Measurements from ENCODE around the gene SCGB2B2. TPM values are rescaled to one million over a fixed set of nuclear protein-coding genes. Genes with fewer than 3 reads are reported as not detected.

The SCGB2B2 gene
- total and polyA plus RNA-seq, 2 experiments from 2014 or later: not detected

- no peak for DNase-seq
- TF ChIP-seq EZH2phosphoT487 (IDR thresholded peaks at IDR 0.05; ENCODE audit: insufficient read depth, low read depth): no peak
- TF ChIP-seq EZH2 (IDR thresholded peaks at IDR 0.05; ENCODE audit: insufficient read depth, poor library complexity, severe bottlenecking): no peak
These were observed 22.2 kb downstream of the SCGB2B2 start for GRCh38 chr19:34654796-34655195.

GRCh38 chr19:34651747-34652146, 25.2 kb downstream of the SCGB2B2 start:
- Histone ChIP-seq H3K36me3 (ENCODE audit: low read depth) (no peaks in the 10 kb centered on the region), H3K9ac (no peak overlapping the region), H4K20me1 (ENCODE audit: insufficient read depth) (no peaks in the 10 kb centered on the region), H3K27me3 (replicated peaks; ENCODE audit: insufficient read depth) (no peaks in the 10 kb centered on the region), H3F3A (ENCODE audit: insufficient read depth) (no peaks in the 10 kb centered on the region), H3K4me3 (no peak overlapping the region), H2AFZ (no peak overlapping the region), H3K4me2 (ENCODE audit: unreplicated experiment) (no peak overlapping the region), H3K27ac (no peak overlapping the region), H3K9me2 (ENCODE audit: insufficient read depth) (no peaks in the 10 kb centered on the region), H3K4me1 (ENCODE audit: insufficient read depth) (no peaks in the 10 kb centered on the region), H3K9me3 (ENCODE audit: low read depth) (no peaks in the 10 kb centered on the region), H3K79me2 (ENCODE audit: insufficient read depth) (no peaks in the 10 kb centered on the region)
- in situ Hi-C loops (cut with MboI): no loop called here
- no peak for DNase-seq
- TF ChIP-seq EZH2phosphoT487 (IDR thresholded peaks at IDR 0.05; ENCODE audit: insufficient read depth, low read depth) (no peak), EZH2 (IDR thresholded peaks at IDR 0.05; ENCODE audit: insufficient read depth, poor library complexity, severe bottlenecking) (no peak)
- WGBS, 2 experiments (ENCODE audit: low coverage in 1 of 2, low lambda C conversion rate in 2 of 2, missing lambda C conversion rate in 2 of 2): 31 to 37% methylated on average over 2 of the region's 2 CpGs

More at GRCh38 chr19:34654796-34655195, 22.2 kb downstream of the SCGB2B2 start:
- Histone ChIP-seq H2AFZ (no peak overlapping the region), H3K4me3 (no peak overlapping the region), H4K20me1 (ENCODE audit: insufficient read depth) (no peaks in the 10 kb centered on the region; the same call in 1 of the 2 replicates), H3K4me1 (ENCODE audit: insufficient read depth) (no peaks in the 10 kb centered on the region), H3K79me2 (ENCODE audit: insufficient read depth) (no peaks in the 10 kb centered on the region), H3K36me3 (ENCODE audit: low read depth) (no peaks in the 10 kb centered on the region), H3K9me3 (ENCODE audit: low read depth) (no peaks in the 10 kb centered on the region), H3K9me2 (ENCODE audit: insufficient read depth) (no peaks in the 10 kb centered on the region), H3F3A (ENCODE audit: insufficient read depth) (no peaks in the 10 kb centered on the region), H3K27me3 (replicated peaks; ENCODE audit: insufficient read depth) (no peaks in the 10 kb centered on the region), H3K27ac (no peak overlapping the region), H3K4me2 (ENCODE audit: unreplicated experiment) (no peak overlapping the region), H3K9ac (no peak overlapping the region)
- in situ Hi-C loops (cut with MboI): no loop called here
- 8 to 15% methylated on average over 2 of the region's 2 CpGs for WGBS, 2 experiments (ENCODE audit: low coverage in 1 of 2, low lambda C conversion rate in 2 of 2, missing lambda C conversion rate in 2 of 2)

GRCh38 chr19:34649886-34650543, 26.9 kb downstream of the SCGB2B2 start:
- H3K4me1 ChIP-seq (ENCODE audit: insufficient read depth): no peaks in the 10 kb centered on the region
- 59 to 69% methylated on average over 9 of the region's 9 CpGs for WGBS, 2 experiments (ENCODE audit: low coverage in 1 of 2, low lambda C conversion rate in 2 of 2, missing lambda C conversion rate in 2 of 2)
- H3K36me3 ChIP-seq (ENCODE audit: low read depth): no peaks in the 10 kb centered on the region
- no peak for TF ChIP-seq EZH2phosphoT487 (IDR thresholded peaks at IDR 0.05; ENCODE audit: insufficient read depth, low read depth)
- TF ChIP-seq EZH2 (IDR thresholded peaks at IDR 0.05; ENCODE audit: insufficient read depth, poor library complexity, severe bottlenecking): no peak
- H3F3A ChIP-seq (ENCODE audit: insufficient read depth): no peaks in the 10 kb centered on the region
- no peak overlapping the region for H3K4me2 ChIP-seq (ENCODE audit: unreplicated experiment)
- H3K27me3 ChIP-seq (replicated peaks; ENCODE audit: insufficient read depth): no peaks in the 10 kb centered on the region
- no peaks in the 10 kb centered on the region for H4K20me1 ChIP-seq (ENCODE audit: insufficient read depth)
- H3K9me3 ChIP-seq (ENCODE audit: low read depth): no peaks in the 10 kb centered on the region
- H3K9me2 ChIP-seq (ENCODE audit: insufficient read depth): no peaks in the 10 kb centered on the region
- H3K4me3 ChIP-seq: no peak overlapping the region
- no peak overlapping the region for H2AFZ ChIP-seq
- in situ Hi-C loops (cut with MboI): no loop called here
- H3K9ac ChIP-seq: no peak overlapping the region
- H3K27ac ChIP-seq: no peak overlapping the region
- no peaks in the 10 kb centered on the region for H3K79me2 ChIP-seq (ENCODE audit: insufficient read depth)
- no peak for DNase-seq

- no peak for TF ChIP-seq EZH2phosphoT487 (IDR thresholded peaks at IDR 0.05; ENCODE audit: insufficient read depth, low read depth)
- TF ChIP-seq EZH2 (IDR thresholded peaks at IDR 0.05; ENCODE audit: insufficient read depth, poor library complexity, severe bottlenecking): no peak
- Histone ChIP-seq H2AFZ (no peak overlapping the region), H3K9me3 (ENCODE audit: low read depth) (no peaks in the 10 kb centered on the region), H4K20me1 (ENCODE audit: insufficient read depth) (no peaks in the 10 kb centered on the region), H3K9ac (no peak overlapping the region), H3K9me2 (ENCODE audit: insufficient read depth) (no peaks in the 10 kb centered on the region), H3F3A (ENCODE audit: insufficient read depth) (no peaks in the 10 kb centered on the region), H3K4me1 (ENCODE audit: insufficient read depth) (no peaks in the 10 kb centered on the region), H3K4me3 (no peak overlapping the region), H3K27ac (no peak overlapping the region), H3K79me2 (ENCODE audit: insufficient read depth) (no peaks in the 10 kb centered on the region), H3K27me3 (replicated peaks; ENCODE audit: insufficient read depth) (no peaks in the 10 kb centered on the region), H3K4me2 (ENCODE audit: unreplicated experiment) (no peak overlapping the region), H3K36me3 (ENCODE audit: low read depth) (no peaks in the 10 kb centered on the region)
- WGBS, 2 experiments (ENCODE audit: low coverage in 1 of 2, low lambda C conversion rate in 2 of 2, missing lambda C conversion rate in 2 of 2): 22 to 24% methylated on average over 4 to 5 of the region's 5 CpGs
- in situ Hi-C loops (cut with MboI): no loop called here
- no peak for DNase-seq
These were observed 31.4 kb downstream of the SCGB2B2 start for GRCh38 chr19:34645551-34645950.
